Measurements from ENCODE around the gene TNKS1BP1. TPM values are rescaled to one million over a fixed set of nuclear protein-coding genes. Genes with fewer than 3 reads are reported as not detected.

The TNKS1BP1 gene
- total and polyA plus RNA-seq, 9 of the 15 experiments (the other 6 are each of a cell fraction or from before 2014, with no cell fraction given), result 1.1 to 47.2 (median 10.9) TPM

DNA sequence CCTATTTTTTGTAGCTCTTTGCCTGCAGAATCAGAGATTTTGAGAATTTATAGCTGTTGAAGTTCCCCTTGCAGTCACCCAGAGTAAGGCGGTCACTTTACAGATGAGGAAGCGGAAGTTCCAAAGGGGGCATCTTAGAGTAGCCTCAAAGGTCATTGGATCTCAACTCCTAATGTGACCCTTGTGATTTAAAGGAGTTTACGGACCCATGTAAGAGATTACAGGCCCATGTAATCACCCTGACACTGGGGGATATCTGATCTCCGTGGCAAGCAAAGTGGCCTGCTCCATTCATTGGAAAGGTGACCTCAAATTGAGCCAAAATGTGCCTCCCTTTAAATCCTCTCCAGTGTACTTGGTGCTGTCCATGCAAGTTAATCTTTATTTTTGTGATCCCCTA is 29.1 kb upstream of the TNKS1BP1 start (continued):
- TF ChIP-seq BCL6 (CRISPR knock-in tag; IDR thresholded peaks at IDR 0.05), result no peak
- TF ChIP-seq NFATC3 (IDR thresholded peaks at IDR 0.05), result no peak
- no peak for TF ChIP-seq CBFA2T3 (IDR thresholded peaks at IDR 0.05)
- no peak for TF ChIP-seq HNRNPL (IDR thresholded peaks at IDR 0.05; ENCODE audit: low read depth, low read length)
- 0 out of 2 replicates have a peak, but pooled peaks have one; percentile 13 for TF ChIP-seq DPF2 (IDR thresholded peaks at IDR 0.05)
- TF ChIP-seq TCF3 (CRISPR knock-in tag; IDR thresholded peaks at IDR 0.05), result no peak
- TF ChIP-seq, protein P1, sequence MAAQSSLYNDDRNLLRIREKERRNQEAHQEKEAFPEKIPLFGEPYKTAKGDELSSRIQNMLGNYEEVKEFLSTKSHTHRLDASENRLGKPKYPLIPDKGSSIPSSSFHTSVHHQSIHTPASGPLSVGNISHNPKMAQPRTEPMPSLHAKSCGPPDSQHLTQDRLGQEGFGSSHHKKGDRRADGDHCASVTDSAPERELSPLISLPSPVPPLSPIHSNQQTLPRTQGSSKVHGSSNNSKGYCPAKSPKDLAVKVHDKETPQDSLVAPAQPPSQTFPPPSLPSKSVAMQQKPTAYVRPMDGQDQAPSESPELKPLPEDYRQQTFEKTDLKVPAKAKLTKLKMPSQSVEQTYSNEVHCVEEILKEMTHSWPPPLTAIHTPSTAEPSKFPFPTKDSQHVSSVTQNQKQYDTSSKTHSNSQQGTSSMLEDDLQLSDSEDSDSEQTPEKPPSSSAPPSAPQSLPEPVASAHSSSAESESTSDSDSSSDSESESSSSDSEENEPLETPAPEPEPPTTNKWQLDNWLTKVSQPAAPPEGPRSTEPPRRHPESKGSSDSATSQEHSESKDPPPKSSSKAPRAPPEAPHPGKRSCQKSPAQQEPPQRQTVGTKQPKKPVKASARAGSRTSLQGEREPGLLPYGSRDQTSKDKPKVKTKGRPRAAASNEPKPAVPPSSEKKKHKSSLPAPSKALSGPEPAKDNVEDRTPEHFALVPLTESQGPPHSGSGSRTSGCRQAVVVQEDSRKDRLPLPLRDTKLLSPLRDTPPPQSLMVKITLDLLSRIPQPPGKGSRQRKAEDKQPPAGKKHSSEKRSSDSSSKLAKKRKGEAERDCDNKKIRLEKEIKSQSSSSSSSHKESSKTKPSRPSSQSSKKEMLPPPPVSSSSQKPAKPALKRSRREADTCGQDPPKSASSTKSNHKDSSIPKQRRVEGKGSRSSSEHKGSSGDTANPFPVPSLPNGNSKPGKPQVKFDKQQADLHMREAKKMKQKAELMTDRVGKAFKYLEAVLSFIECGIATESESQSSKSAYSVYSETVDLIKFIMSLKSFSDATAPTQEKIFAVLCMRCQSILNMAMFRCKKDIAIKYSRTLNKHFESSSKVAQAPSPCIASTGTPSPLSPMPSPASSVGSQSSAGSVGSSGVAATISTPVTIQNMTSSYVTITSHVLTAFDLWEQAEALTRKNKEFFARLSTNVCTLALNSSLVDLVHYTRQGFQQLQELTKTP (IDR thresholded peaks at IDR 0.05; ENCODE audit: low read depth in 1 of 2, partially characterized antibody in 2 of 2), result no peak
- TF ChIP-seq, protein P2, sequence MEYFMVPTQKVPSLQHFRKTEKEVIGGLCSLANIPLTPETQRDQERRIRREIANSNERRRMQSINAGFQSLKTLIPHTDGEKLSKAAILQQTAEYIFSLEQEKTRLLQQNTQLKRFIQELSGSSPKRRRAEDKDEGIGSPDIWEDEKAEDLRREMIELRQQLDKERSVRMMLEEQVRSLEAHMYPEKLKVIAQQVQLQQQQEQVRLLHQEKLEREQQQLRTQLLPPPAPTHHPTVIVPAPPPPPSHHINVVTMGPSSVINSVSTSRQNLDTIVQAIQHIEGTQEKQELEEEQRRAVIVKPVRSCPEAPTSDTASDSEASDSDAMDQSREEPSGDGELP (CRISPR knock-in tag; IDR thresholded peaks at IDR 0.05; ENCODE audit: borderline replicate concordance), result no peak
- TF ChIP-seq CXXC5 (CRISPR knock-in tag; IDR thresholded peaks at IDR 0.05), result peak; percentile 38; the same call in 1 of the 2 replicates
- peak; percentile 59; the same call in 1 of the 2 replicates for TF ChIP-seq SPI1 (IDR thresholded peaks at IDR 0.05; ENCODE audit: borderline replicate concordance, low read depth, low read length)
- TF ChIP-seq GATAD2A (IDR thresholded peaks at IDR 0.05), result no peak
- peak; percentile 64; the same call in 1 of the 2 replicates for TF ChIP-seq NR2C1 (IDR thresholded peaks at IDR 0.05)
- peak; percentile 71 for TF ChIP-seq NR2C1 (tag; IDR thresholded peaks at IDR 0.05)
- TF ChIP-seq MTA3 (IDR thresholded peaks at IDR 0.05; ENCODE audit: borderline replicate concordance), result 0 out of 2 replicates have a peak, but pooled peaks have one; percentile 12
- TF ChIP-seq, protein P3, sequence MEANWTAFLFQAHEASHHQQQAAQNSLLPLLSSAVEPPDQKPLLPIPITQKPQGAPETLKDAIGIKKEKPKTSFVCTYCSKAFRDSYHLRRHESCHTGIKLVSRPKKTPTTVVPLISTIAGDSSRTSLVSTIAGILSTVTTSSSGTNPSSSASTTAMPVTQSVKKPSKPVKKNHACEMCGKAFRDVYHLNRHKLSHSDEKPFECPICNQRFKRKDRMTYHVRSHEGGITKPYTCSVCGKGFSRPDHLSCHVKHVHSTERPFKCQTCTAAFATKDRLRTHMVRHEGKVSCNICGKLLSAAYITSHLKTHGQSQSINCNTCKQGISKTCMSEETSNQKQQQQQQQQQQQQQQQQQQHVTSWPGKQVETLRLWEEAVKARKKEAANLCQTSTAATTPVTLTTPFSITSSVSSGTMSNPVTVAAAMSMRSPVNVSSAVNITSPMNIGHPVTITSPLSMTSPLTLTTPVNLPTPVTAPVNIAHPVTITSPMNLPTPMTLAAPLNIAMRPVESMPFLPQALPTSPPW (CRISPR knock-in tag; IDR thresholded peaks at IDR 0.05), result peak; percentile 40; the same call in 1 of the 2 replicates
- TF ChIP-seq KLF16 (IDR thresholded peaks at IDR 0.05), result no peak
- TF ChIP-seq ESRRA (IDR thresholded peaks at IDR 0.05; ENCODE audit: borderline replicate concordance, low read depth), result peak; percentile 88
- TF ChIP-seq ETS2 (tag; IDR thresholded peaks at IDR 0.05; ENCODE audit: borderline replicate concordance, poor library complexity, severe bottlenecking), result no peak
- TF ChIP-seq JUND (IDR thresholded peaks at IDR 0.05; ENCODE audit: borderline replicate concordance, low read depth, low read length), result no peak
- no peak for TF ChIP-seq JUND (tag; IDR thresholded peaks at IDR 0.05; ENCODE audit: borderline replicate concordance, low read depth, low read length)
- no peak for TF ChIP-seq CAMTA2 (CRISPR knock-in tag; conservative IDR thresholded peaks at IDR 0.05)
- peak in 1 of 2 experiments; percentile 78; a peak in 2 of 4 replicates for TF ChIP-seq RCOR1 (IDR thresholded peaks at IDR 0.05; ENCODE audit: borderline replicate concordance in 1 of 2, low read depth in 2 of 2, low read length in 2 of 2)
- no peak for TF ChIP-seq PCBP2 (IDR thresholded peaks at IDR 0.05; ENCODE audit: low read depth, low read length, poor library complexity, severe bottlenecking)
- TF ChIP-seq, protein P4, sequence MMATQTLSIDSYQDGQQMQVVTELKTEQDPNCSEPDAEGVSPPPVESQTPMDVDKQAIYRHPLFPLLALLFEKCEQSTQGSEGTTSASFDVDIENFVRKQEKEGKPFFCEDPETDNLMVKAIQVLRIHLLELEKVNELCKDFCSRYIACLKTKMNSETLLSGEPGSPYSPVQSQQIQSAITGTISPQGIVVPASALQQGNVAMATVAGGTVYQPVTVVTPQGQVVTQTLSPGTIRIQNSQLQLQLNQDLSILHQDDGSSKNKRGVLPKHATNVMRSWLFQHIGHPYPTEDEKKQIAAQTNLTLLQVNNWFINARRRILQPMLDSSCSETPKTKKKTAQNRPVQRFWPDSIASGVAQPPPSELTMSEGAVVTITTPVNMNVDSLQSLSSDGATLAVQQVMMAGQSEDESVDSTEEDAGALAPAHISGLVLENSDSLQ (IDR thresholded peaks at IDR 0.05), result peak; percentile 38; the same call in 1 of the 2 replicates

Measured in K562 (cell line).